HS-27A (cell line): ENCODE data around the gene EYA2.
"Not testable (repeated sequence)": the region's sequence is repeated elsewhere in the genome, so short reads cannot be mapped to it uniquely, and the experiment has no call there.

Experiments
- DNase-seq: peaks from one replicate; pipeline ENCODE4 v3.0.0-alpha.2; 2012; ENCODE audit warnings: low read depth, missing footprints

The EYA2 gene

GRCh38 chr20:47204850-47205122, 310.1 kb downstream of the EYA2 start:
- not testable (repeated sequence) for DNase-seq

- no peak for DNase-seq
Measured at GRCh38 chr20:47205577-47206123, 311.0 kb downstream of the EYA2 start.

- not testable (repeated sequence) for DNase-seq
Measured at GRCh38 chr20:47206552-47206951, 311.9 kb downstream of the EYA2 start.

DNA sequence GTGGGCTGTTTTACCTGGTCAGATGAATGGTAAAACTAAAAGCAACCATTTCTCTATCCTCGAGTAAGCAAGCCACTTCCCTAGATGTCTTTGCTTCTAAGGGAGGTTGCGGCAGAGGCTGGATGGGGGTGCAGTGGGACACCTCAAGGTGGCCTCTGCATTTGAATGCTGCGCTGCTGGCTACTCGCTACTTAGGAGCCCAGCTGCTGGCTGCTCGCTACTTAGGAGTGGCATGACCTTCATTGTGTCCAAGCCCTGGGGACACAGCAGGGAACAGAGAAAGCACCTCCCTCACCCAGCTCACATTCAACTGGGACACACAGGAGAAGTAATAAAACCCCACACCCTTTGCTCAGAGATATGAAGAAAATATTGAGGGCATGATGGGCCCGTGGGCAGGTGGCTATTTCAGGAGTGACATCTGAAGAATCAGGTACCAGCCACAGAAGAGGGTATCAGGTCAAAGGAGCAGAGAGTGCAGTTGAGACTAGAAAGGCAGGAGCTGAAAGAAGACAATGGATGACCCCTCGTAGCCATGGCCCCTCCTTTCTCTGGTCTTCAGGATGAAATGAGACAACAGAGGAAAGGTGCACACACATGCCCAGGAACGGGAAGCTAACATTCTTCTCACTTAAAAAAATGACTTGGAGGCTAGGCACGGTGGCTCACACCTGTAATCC, 312.5 kb downstream of the EYA2 start:
- DNase-seq = no peak

GRCh38 chr20:47208534-47209174, 314.0 kb downstream of the EYA2 start:
- no peak for DNase-seq

GRCh38 chr20:47209982-47210381, 315.3 kb downstream of the EYA2 start:
- DNase-seq = no peak

DNA sequence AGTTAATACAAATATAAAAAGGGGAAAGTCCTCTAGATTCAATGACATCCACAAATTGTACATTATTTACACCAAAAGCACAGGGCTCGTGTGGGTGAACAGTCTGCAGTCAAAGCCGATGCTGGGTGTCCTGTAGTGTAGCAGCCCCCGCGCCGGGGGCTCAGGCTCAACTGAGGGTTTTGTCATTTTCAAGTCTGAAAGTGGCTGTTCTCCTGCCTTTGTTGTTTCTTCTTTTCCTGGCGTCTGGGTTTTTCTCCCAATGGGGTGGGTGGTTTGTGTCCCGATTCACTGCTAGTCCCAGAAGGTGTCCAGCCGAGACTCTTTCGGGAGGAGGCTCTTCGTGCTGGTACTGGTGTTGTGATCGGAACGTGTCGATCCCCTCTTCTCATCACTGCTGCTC, 315.8 kb downstream of the EYA2 start:
- no peak for DNase-seq

- DNase-seq = no peak
Measured at GRCh38 chr20:47211036-47211435, 316.4 kb downstream of the EYA2 start.

- DNase-seq = no peak
Measured at GRCh38 chr20:47212606-47213207, 318.1 kb downstream of the EYA2 start.

DNA sequence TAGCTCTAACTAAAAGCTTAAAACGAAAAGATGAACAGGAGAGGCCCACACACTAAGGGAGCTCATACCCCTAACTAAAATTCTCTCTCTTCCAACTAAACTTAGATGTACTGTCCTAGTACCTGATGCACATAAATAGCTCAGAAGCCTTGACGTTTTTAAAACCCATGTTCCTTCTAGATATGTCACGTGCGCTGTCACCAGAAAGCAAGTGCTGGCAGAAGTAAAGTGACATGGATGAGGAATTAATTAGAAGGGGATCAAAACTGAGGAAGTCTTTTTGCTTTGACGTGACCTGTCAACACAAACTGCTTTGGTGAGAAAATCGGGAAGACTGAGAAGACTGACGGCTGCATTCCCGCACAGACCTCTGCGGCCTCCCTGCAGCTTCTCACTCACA, 319.3 kb downstream of the EYA2 start:
- no peak for DNase-seq

DNA sequence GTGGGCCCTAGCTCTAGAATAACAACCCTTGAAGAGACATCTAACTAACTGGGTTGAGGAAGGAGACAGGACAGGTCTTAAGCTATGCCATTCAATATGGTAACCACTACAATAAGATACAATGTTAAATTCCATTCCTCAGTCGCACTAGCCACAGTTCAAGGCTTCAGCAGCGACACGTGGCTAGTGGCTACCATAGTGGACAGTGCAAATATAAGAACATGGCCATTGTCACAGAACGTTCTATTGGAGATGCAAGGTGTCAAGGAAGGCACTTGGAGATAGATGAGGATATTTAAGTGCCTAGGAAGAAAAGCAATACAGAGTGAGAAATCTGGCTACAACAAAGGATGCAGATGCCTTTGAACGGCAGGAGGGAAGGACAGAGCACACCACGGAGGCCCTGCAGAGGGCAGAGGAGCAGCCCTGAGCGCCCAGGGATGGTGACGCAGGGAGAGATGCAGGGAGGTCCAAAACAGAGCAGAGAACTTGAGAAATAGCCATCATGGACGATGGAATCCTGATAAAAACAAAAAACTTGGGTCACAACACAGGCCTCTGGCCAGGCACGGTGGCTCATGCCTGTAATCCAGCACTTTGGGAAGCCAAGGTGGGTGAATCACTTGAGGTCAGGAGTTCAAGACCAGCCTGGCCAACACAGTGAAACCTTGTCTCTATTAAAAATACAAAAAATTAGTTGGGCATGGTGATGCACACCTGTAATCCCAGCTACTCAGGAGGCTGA, 321.2 kb downstream of the EYA2 start:
- no peak for DNase-seq

- no peak for DNase-seq
Measured at GRCh38 chr20:47216819-47217410, 322.3 kb downstream of the EYA2 start.

DNA sequence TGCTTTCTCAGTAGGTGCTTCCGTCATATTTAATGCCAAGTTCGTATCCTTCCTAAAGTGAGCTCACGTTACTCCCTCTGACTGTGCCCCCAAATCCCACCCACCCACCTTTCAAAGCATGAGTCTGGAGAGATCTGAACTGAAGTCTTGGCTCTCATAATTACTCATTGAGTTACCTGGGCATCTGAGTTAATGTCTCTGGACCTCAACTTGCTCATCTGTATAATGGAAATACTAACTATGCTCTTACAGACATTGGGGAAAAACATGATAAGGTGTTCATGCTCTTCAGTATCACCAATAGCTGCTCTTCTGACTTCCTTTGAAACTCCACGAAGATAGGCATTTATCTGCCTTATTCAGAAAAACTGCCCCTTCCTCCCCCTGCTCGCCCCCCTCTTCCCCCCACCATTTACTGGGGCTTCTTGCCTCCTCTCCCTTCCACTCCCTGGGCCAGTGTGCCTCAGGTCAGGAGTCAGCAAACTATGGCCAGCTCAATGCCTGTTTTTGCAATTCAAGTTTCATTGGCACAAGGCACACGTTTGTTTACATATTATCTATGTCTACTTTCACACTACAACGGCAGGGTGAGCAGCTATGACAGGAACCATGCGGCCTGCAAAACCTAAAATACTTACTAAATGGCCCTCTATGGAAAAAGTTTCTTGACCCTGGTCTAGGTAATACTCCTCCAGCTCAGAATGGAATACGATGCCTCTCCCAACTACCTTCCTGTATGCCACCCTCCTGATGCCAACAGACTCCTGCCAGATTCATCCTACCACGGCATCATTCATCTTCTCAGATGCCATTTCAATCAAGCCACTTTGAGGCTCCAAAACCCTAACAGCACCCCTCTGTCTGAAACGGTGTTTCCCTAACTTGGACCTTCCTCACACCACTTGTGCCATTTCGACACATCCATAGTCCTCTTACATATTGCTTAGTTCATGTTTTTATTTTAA, 323.1 kb downstream of the EYA2 start:
- no peak for DNase-seq

- peak; percentile 24 for DNase-seq
Measured at GRCh38 chr20:47220161-47220582, 325.5 kb downstream of the EYA2 start.

DNA sequence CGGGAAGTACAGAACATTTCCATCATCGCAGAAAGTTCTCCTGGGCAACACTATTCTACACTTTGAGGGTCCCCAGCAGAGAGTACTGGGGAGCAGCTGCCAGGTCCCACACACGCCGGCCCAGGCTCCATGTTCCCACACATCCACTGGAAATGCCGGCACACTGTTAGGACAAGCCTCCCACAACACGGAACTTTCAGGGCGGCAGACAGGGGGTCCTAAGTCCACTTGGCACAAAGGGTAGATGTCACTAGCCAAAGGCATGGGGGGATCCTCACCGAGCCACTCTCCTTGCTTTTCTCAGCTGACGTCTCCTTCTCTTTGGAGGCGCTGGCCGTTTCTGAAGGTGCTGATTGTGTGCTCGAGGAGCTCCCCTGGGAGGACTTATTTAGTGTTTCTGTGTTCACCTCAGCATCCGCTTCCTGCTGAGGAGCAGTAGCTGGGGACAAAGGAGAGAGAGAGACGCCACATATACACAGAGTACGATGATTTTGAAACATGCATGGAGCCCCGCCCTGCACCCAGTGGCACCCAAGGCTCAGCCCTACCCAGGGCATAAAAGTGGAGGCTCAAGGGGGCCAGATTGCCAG, 326.5 kb downstream of the EYA2 start:
- no peak for DNase-seq

- DNase-seq = no peak
Measured at GRCh38 chr20:47222468-47223119, 328.0 kb downstream of the EYA2 start.

DNA sequence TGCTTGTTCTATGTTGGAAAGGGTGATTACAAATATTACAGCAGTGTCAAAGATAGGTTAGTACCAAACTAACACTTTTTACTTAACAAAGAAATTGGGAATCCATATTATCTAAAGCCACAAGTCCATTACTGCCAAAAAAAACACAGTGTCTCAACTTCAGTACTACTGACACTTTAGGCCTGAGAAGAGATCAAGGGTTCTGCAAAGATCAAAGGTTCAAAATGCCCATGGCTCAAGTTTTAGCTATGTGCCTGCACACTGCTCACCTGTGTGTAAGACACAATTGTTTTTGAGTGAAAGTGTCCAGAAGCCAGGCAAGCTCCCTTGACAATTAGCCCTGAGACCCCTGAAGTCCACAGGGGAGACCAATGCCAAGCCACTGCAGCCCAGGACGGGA, 329.3 kb downstream of the EYA2 start:
- no peak for DNase-seq

DNA sequence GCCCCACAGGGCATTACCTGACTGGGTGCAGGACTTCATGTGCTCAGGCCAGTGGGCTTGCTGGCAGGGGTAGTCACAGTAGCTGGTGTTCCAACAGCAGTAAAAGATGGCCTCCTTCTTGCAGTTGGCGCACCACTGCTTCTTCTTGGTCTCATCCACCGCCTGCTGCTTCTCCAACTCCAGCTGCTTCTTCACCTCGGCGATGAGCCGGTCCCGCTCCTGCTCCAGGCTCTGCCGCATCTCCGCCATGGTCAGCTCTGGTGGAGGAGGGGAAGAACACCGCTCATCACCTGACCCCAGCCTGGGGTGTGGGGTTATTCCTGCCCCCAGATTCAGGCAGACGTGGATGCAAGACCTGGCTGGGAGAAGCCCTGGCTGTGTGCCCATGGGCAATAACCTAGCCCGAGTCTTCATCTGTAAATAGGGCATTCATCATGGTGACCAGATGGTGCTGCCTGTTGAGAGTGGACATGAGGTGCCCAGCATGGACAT, 329.7 kb downstream of the EYA2 start:
- no peak for DNase-seq

- DNase-seq = no peak
Measured at GRCh38 chr20:47224857-47225256, 330.2 kb downstream of the EYA2 start.

- no peak for DNase-seq
Measured at GRCh38 chr20:47225458-47225857, 330.8 kb downstream of the EYA2 start.
